GM12878 (cell line): ENCODE results near the gene SARDH. TPM values are rescaled to one million over a fixed set of nuclear protein-coding genes. Genes with fewer than 3 reads are reported as not detected.

Experiments used
- ATAC-seq: fragments of 200-7000 bp; cut with Tn5 transposase; 3 replicates; pipeline ENCODE4 v1.9.1; 2020; ENCODE audit warnings: mild to moderate bottlenecking, moderate library complexity
- BruUV-seq: library from RNA; stranded (reverse); fragments of 400-500 nt; replicated peaks from 2 replicates; lab custom pipeline; 2021; lab: Mats Ljungman, UMichigan
- CTCF ChIA-PET: fragments of 300-600 bp; sonication (Branson Sonifier 250); formaldehyde crosslinking; extraction: SDS; loops from one replicate; lab custom pipeline; 2021; ENCODE audit warnings: inconsistent platforms; lab: Yijun Ruan, JAX
- POLR2A ChIA-PET: fragments of 350-600 bp; formaldehyde crosslinking; extraction: SDS; loops from one replicate; lab custom pipeline; 2021; ENCODE audit warnings: inconsistent platforms; lab: Charles Lee
- RAD21 ChIA-PET: fragments of 300-600 bp; sonication (Branson Sonifier 250); formaldehyde crosslinking; loops from one replicate; lab custom pipeline; 2023; ENCODE audit warnings: antibody characterized with exemption; ENCODE audit not compliant: unreplicated experiment; lab: Charles Lee
- SMC1A ChIA-PET: fragments of 300-600 bp; sonication (Branson Sonifier 250); formaldehyde crosslinking; loops from one replicate; lab custom pipeline; 2023; ENCODE audit not compliant: unreplicated experiment, uncharacterized antibody; lab: Charles Lee
- DNase-seq: peaks from one replicate; pipeline ENCODE4 v3.0.0-alpha.2; 2011; ENCODE audit warnings: low read depth, low spot score
- FAIRE-seq: peaks from 3 replicates; lab custom pipeline; 2011; peaks lifted over from hg19 to GRCh38; lab: Jason Lieb, UNC
- H2AFZ ChIP-seq: 2 replicates; pipeline ENCODE4 v1.6.0; 2011; ENCODE audit warnings: low read depth, low read length, control low read depth; ENCODE audit not compliant: control insufficient read depth
- H3K27ac ChIP-seq: 2 replicates; pipeline ENCODE4 v1.5.1; 2011; ENCODE audit warnings: control low read depth; ENCODE audit not compliant: control insufficient read depth, insufficient read depth
- H3K27me3 ChIP-seq, 2 experiments: replicated peaks in 1 of 2; 2 replicates each; pipeline versions ENCODE4 v1.6.0 to v1.6.1; 2011; ENCODE audit warnings: low read length in 1 of 2; ENCODE audit not compliant: control insufficient read depth in 2 of 2, insufficient read depth in 2 of 2
- H3K36me3 ChIP-seq, 2 experiments: 2 replicates each; pipeline ENCODE4 v1.5.1; 2011; ENCODE audit warnings: low read length in 1 of 2; ENCODE audit not compliant: control insufficient read depth in 2 of 2, insufficient read depth in 2 of 2
- H3K4me1 ChIP-seq: 2 replicates; pipeline ENCODE4 v1.6.1; 2011; ENCODE audit warnings: mild to moderate bottlenecking, low read length, moderate library complexity, mixed read lengths; ENCODE audit not compliant: control insufficient read depth, insufficient read depth
- H3K4me2 ChIP-seq: 2 replicates; pipeline ENCODE4 v1.6.0; 2011; ENCODE audit warnings: control low read depth; ENCODE audit not compliant: control insufficient read depth, insufficient read depth
- H3K4me3 ChIP-seq: fragments of 200-600 bp; sonication (generic); 2 replicates; pipeline ENCODE4 v1.5.1; 2016
- H3K79me2 ChIP-seq: 2 replicates; pipeline ENCODE4 v1.6.0; 2011; ENCODE audit warnings: low read length; ENCODE audit not compliant: control insufficient read depth, insufficient read depth
- H3K9ac ChIP-seq: 2 replicates; pipeline ENCODE4 v1.8.0; 2011; ENCODE audit warnings: low read length, control low read depth, mixed read lengths; ENCODE audit not compliant: control insufficient read depth, insufficient read depth
- H3K9me3 ChIP-seq: replicated peaks from 3 replicates; pipeline ENCODE4 v1.5.1; 2011; ENCODE audit warnings: mild to moderate bottlenecking, low read length; ENCODE audit not compliant: control insufficient read depth, insufficient read depth
- H4K20me1 ChIP-seq: 2 replicates; pipeline ENCODE4 v1.6.0; 2011; ENCODE audit not compliant: control insufficient read depth, insufficient read depth
- BHLHE40 ChIP-seq, 2 experiments: fragments of 450-650 bp in 1 of 2; IDR thresholded peaks; 2 replicates each; pipeline ENCODE4 v1.6.1; 2011 to 2017; ENCODE audit warnings: low read depth in 2 of 2, borderline replicate concordance in 1 of 2, improper control_type of control experiment in 1 of 2, low read length in 1 of 2, mild to moderate bottlenecking in 1 of 2
- CBX5 ChIP-seq: sonication (generic); IDR thresholded peaks from 2 replicates; pipeline ENCODE4 v1.6.1; 2016; ENCODE audit warnings: low read depth, moderate library complexity, mild to moderate bottlenecking, inconsistent platforms
- CTCF ChIP-seq, 3 experiments: IDR thresholded peaks in 2 of 3; conservative IDR thresholded peaks in 1 of 3; 2 replicates each; pipeline ENCODE4 v1.5.1; 2011; ENCODE audit warnings: low read depth in 3 of 3, low read length in 3 of 3, mild to moderate bottlenecking in 3 of 3, control low read depth in 2 of 3, moderate library complexity in 2 of 3, inconsistent platforms in 1 of 3, mixed read lengths in 1 of 3; ENCODE audit not compliant: control insufficient read depth in 2 of 3, insufficient read depth in 1 of 3; ENCODE audit errors: extremely low read depth in 1 of 3
- DPF2 ChIP-seq: fragments of 450-650 bp; IDR thresholded peaks from 2 replicates; pipeline ENCODE4 v1.6.1; 2017; ENCODE audit warnings: mild to moderate bottlenecking
- EP300 ChIP-seq, 2 experiments: fragments of 150-350 bp in 1 of 2; IDR thresholded peaks; 2 replicates each; pipeline ENCODE4 v1.6.1; 2011 to 2012; ENCODE audit warnings: low read depth in 2 of 2, low read length in 2 of 2, borderline replicate concordance in 1 of 2, improper control_type of control experiment in 1 of 2, inconsistent platforms in 1 of 2; ENCODE audit not compliant: control insufficient read depth in 1 of 2
- IRF4 ChIP-seq: IDR thresholded peaks from 2 replicates; pipeline ENCODE4 v1.6.1; 2011; ENCODE audit warnings: low read depth, low read length
- NFIC ChIP-seq: IDR thresholded peaks from 2 replicates; pipeline ENCODE4 v1.6.1; 2012; ENCODE audit warnings: low read depth, mild to moderate bottlenecking, inconsistent platforms, low read length, moderate library complexity
- NFYB ChIP-seq: IDR thresholded peaks from 2 replicates; pipeline ENCODE4 v1.6.1; 2011; ENCODE audit warnings: low read depth, mild to moderate bottlenecking, low read length, improper control_type of control experiment, moderate library complexity; ENCODE audit not compliant: insufficient read depth
- SMARCA5 ChIP-seq: fragments of 450-650 bp; IDR thresholded peaks from 2 replicates; pipeline ENCODE4 v1.6.1; 2017; ENCODE audit warnings: mild to moderate bottlenecking
- SP1 ChIP-seq: IDR thresholded peaks from one replicate; pipeline ENCODE4 v1.6.1; 2011; ENCODE audit warnings: low read depth, low read length
- SPI1 ChIP-seq: IDR thresholded peaks from 2 replicates; pipeline ENCODE4 v1.6.1; 2011; ENCODE audit warnings: low read depth, mild to moderate bottlenecking, low read length, moderate library complexity, borderline replicate concordance; ENCODE audit not compliant: insufficient read depth
- WGBS: methylation state at CpG from one replicate; pipeline ENCODE4 v1.1.6; 2016; ENCODE audit warnings: low lambda C conversion rate; ENCODE audit not compliant: insufficient replicate concordance, insufficient coverage; ENCODE audit errors: missing lambda C conversion rate; 5-methylcytosine and 5-hydroxymethylcytosine counted together
- in situ Hi-C: fragments of 300-500 bp; cut with MboI; formaldehyde crosslinking; loops from 9 replicates; pipeline ENCODE4 v1.14.3; 2018; ENCODE audit warnings: mixed read lengths
- intact Hi-C: fragments of 100-400 bp; cut with micrococcal nuclease; formaldehyde crosslinking; loops from one replicate; pipeline ENCODE4 v1.14.2; 2022; ENCODE audit not compliant: unreplicated experiment
- polyA plus RNA-seq, 11 experiments: library from polyadenylated mRNA; depleted of rRNA in 4 of 11; unstranded in 6 of 11; stranded (reverse) in 5 of 11; fragments of >200 nt; fragmentation: Nextera tagmentation in 4 of 11; fragmentation: Illumina TruSeq in 1 of 11; extraction: Ambion mirVana in 4 of 11; extraction: Trizol in 1 of 11; gene quantifications; 1 replicate in 1 of 11; 2 replicates in 10 of 11; pipeline versions ENCODE4 v1.2.1 to v1.2.3, GENCODE V29; 2011 to 2016; ENCODE audit warnings: inconsistent platforms in 2 of 11, missing spikeins in 2 of 11, low read depth in 1 of 11
- total RNA-seq, 4 experiments: library from RNA; depleted of rRNA in 3 of 4; stranded (reverse); fragments of >200 nt in 3 of 4; fragmentation: Illumina TruSeq in 1 of 4; extraction: Trizol in 1 of 4; gene quantifications; 2 replicates each; pipeline versions ENCODE4 v1.2.1 to v1.2.3, GENCODE V29; 2013 to 2021
- TF ChIP-seq, protein P1 (sequence below): fragments of 450-650 bp; IDR thresholded peaks from 2 replicates; pipeline ENCODE4 v1.6.1; 2016; ENCODE audit warnings: mild to moderate bottlenecking

SARDH gene
- total and polyA plus RNA-seq, 10 of the 15 experiments (the other 5 are each of a cell fraction or from before 2014, with no cell fraction given): 0.03 to 0.15 (median 0.10) TPM; not detected in 6

- TF ChIP-seq CTCF (IDR thresholded peaks at IDR 0.05 in 2 of 3, conservative IDR thresholded peaks at IDR 0.05 in 1 of 3; ENCODE audit: control insufficient read depth in 2 of 3, extremely low read depth in 1 of 3, insufficient read depth in 1 of 3, low read depth in 3 of 3, low read length in 3 of 3) (peak; percentile 97 to 99 (median 99)), CBX5 (no peak), SMARCA5 (peak; percentile 29; the same call in 1 of the 2 replicates), NFIC (no peak), SP1 (no peak), BHLHE40 (IDR thresholded peaks at IDR 0.05; ENCODE audit: borderline replicate concordance in 1 of 2, low read depth in 2 of 2, low read length in 1 of 2) (peak; percentile 21 to 35; a peak in 2 of 4 replicates), IRF4 (no peak), DPF2 (no peak)
- TF ChIP-seq, protein P1, sequence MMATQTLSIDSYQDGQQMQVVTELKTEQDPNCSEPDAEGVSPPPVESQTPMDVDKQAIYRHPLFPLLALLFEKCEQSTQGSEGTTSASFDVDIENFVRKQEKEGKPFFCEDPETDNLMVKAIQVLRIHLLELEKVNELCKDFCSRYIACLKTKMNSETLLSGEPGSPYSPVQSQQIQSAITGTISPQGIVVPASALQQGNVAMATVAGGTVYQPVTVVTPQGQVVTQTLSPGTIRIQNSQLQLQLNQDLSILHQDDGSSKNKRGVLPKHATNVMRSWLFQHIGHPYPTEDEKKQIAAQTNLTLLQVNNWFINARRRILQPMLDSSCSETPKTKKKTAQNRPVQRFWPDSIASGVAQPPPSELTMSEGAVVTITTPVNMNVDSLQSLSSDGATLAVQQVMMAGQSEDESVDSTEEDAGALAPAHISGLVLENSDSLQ: peak; percentile 19; the same call in 1 of the 2 replicates
Measured at GRCh38 chr9:133742849-133743444, 4.8 kb upstream of the SARDH start (continued).

DNA sequence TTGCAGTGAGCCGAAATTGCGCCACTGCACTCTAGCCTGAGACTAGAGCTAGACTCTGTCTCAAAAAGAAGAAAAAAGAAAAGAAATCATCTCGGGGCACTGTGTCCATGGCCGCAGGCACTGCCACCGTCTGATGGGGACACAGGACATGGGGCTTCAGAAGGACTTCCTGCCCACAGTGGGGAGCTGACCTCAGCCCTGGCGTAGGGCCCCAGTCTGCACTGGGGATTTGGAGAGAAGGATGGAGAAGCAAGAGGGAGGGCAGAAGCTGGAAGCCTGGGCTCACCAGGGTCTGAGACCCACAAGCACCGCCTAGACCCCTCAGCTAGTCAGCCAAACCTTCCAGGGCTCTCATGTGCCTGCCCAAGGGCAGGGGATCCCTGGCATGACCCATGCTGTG is 4.1 kb upstream of the SARDH start:
- H4K20me1 ChIP-seq: no peaks in the 10 kb centered on the region
- in situ Hi-C loops: no loop called here

More for the DNA sequence above, 4.1 kb upstream of the SARDH start:
- Histone ChIP-seq H3K4me3 (no peak overlapping the region), H2AFZ (no peak overlapping the region), H3K27ac (no peak overlapping the region), H3K4me2 (no peak overlapping the region), H3K9ac (no peak overlapping the region), H3K79me2 (no peaks in the 10 kb centered on the region), H3K9me3 (no peaks in the 10 kb centered on the region), H3K36me3 (no peaks in the 10 kb centered on the region; a peak in 1 of 4 replicates), H3K4me1 (no peaks in the 10 kb centered on the region), H3K27me3 (peaks cover 0 to 2% of the 10 kb centered on the region in 2 experiments; a peak in 1 of 4 replicates)
- POLR2A ChIA-PET: no interaction called here
- no peak for TF ChIP-seq CTCF (IDR thresholded peaks at IDR 0.05 in 2 of 3, conservative IDR thresholded peaks at IDR 0.05 in 1 of 3; ENCODE audit: control insufficient read depth in 2 of 3, extremely low read depth in 1 of 3, insufficient read depth in 1 of 3, low read depth in 3 of 3, low read length in 3 of 3)
- no peak for TF ChIP-seq EP300 (IDR thresholded peaks at IDR 0.05; ENCODE audit: borderline replicate concordance in 1 of 2, control insufficient read depth in 1 of 2, low read depth in 2 of 2, low read length in 2 of 2)
- no peak for TF ChIP-seq CBX5
- no peak for TF ChIP-seq NFYB
- no peak for TF ChIP-seq SPI1
- ATAC-seq (no peak), DNase-seq (no peak), FAIRE-seq (no peak)
- no TSS peak for BruUV-seq
- intact Hi-C loops: no loop called here
- 43% methylated on average over 7 of the region's 7 CpGs for WGBS
- RAD21 ChIA-PET: interaction anchor here (1.0 to 1.9 kb wide), 3 partner anchors 40 to 252 kb away, joined by 3 to 15 read pairs (median 4); no protein-coding TSS in a partner anchor
- SMC1A ChIA-PET: interaction anchor here (1.9 kb wide), 1 partner anchor 252 kb away, joined by 12 read pairs; no protein-coding TSS in a partner anchor
- CTCF ChIA-PET: interaction anchor here (0.7 to 2.1 kb wide), 12 partner anchors 8 to 269 kb away, joined by 3 to 24 read pairs (median 5); no protein-coding TSS in a partner anchor
